ENCODE measurements around the gene LETM1.

LETM1 gene

GRCh38 chr4:1807332-1807777 lies 48.6 kb downstream of the LETM1 start:
- no peak for DNase-seq (ENCODE audit: low read depth in 2 of 2)

GRCh38 chr4:1806596-1807331 lies 49.2 kb downstream of the LETM1 start:
- no peak for DNase-seq (ENCODE audit: low read depth in 2 of 2)

GRCh38 chr4:1806223-1806564 lies 49.8 kb downstream of the LETM1 start:
- no peak for DNase-seq (ENCODE audit: low read depth in 2 of 2)

GRCh38 chr4:1805493-1806222 lies 50.3 kb downstream of the LETM1 start:
- no peak for DNase-seq (ENCODE audit: low read depth in 2 of 2)

- DNase-seq (ENCODE audit: low read depth in 2 of 2): no peak
Observed at GRCh38 chr4:1804638-1805492, 51.1 kb downstream of the LETM1 start.

- no peak for DNase-seq (ENCODE audit: low read depth in 2 of 2)
Observed at GRCh38 chr4:1803523-1804423, 52.2 kb downstream of the LETM1 start.

- no peak for DNase-seq (ENCODE audit: low read depth in 2 of 2)
Observed at GRCh38 chr4:1802720-1803522, 53.0 kb downstream of the LETM1 start.

GRCh38 chr4:1802151-1802715 lies 53.7 kb downstream of the LETM1 start:
- DNase-seq (ENCODE audit: low read depth in 2 of 2): no peak

- no peak for DNase-seq (ENCODE audit: low read depth in 2 of 2)
Observed at GRCh38 chr4:1801286-1801958, 54.5 kb downstream of the LETM1 start.

- no peak for DNase-seq (ENCODE audit: low read depth in 2 of 2)
Observed at GRCh38 chr4:1800805-1801204, 55.2 kb downstream of the LETM1 start.

GRCh38 chr4:1799387-1800375 lies 56.3 kb downstream of the LETM1 start:
- no peak for DNase-seq (ENCODE audit: low read depth in 2 of 2)

- DNase-seq (ENCODE audit: low read depth in 2 of 2): no peak
Observed at GRCh38 chr4:1798580-1799386, 57.2 kb downstream of the LETM1 start.

GRCh38 chr4:1797861-1798579 lies 57.9 kb downstream of the LETM1 start:
- no peak for DNase-seq (ENCODE audit: low read depth in 2 of 2)

- no peak for DNase-seq (ENCODE audit: low read depth in 2 of 2)
Observed at GRCh38 chr4:1797298-1797860, 58.6 kb downstream of the LETM1 start.

GRCh38 chr4:1796486-1797204 lies 59.3 kb downstream of the LETM1 start:
- no peak for DNase-seq (ENCODE audit: low read depth in 2 of 2)

Data from stimulated activated CD8-positive, alpha-beta memory T cell treated with anti-CD3 and anti-CD28 coated beads, Interleukin-7, amount 100 ng/mL, for 1 hour (primary cell).